SK-N-SH treated with all-trans-retinoic acid at 6 μM for 48 hours (cell line): ENCODE measurements around the gene AP3D1.

Source experiments
- ATAC-seq: fragments of 200-7000 bp; cut with Tn5 transposase; 3 replicates; pipeline ENCODE4 v1.9.1; 2020; ENCODE audit warnings: mild to moderate bottlenecking, moderate library complexity
- ARNTL ChIP-seq: fragments of 450-650 bp; formaldehyde crosslinking; IDR thresholded peaks from 2 replicates; pipeline ENCODE4 v1.5.0; 2020; ENCODE audit warnings: low read depth, mild to moderate bottlenecking, moderate library complexity, borderline replicate concordance
- BACH2 ChIP-seq: fragments of 250-450 bp; sonication (Bioruptor Pico); IDR thresholded peaks from 2 replicates; pipeline ENCODE4 v1.9.0; 2021; ENCODE audit warnings: mild to moderate bottlenecking, borderline replicate concordance
- CREB5 ChIP-seq: fragments of 250-450 bp; sonication (Bioruptor Pico); IDR thresholded peaks from 2 replicates; pipeline ENCODE4 v1.5.1; 2020; ENCODE audit warnings: low read depth, mild to moderate bottlenecking, moderate library complexity
- CSDC2 ChIP-seq: fragments of 250-450 bp; sonication (Bioruptor Pico); IDR thresholded peaks from 2 replicates; pipeline ENCODE4 v1.5.0; 2020; ENCODE audit warnings: mild to moderate bottlenecking, moderate library complexity
- ESRRG ChIP-seq: fragments of 250-450 bp; sonication (Bioruptor Pico); IDR thresholded peaks from 2 replicates; pipeline ENCODE4 v1.6.1; 2021; ENCODE audit warnings: mild to moderate bottlenecking
- GLIS3 ChIP-seq: fragments of 250-450 bp; sonication (Bioruptor Pico); IDR thresholded peaks from 2 replicates; pipeline ENCODE4 v1.5.0; 2020; ENCODE audit warnings: mild to moderate bottlenecking, moderate library complexity
- ISL1 ChIP-seq: fragments of 250-450 bp; sonication (Bioruptor Pico); IDR thresholded peaks from 2 replicates; pipeline ENCODE4 v2.1.2; 2022; ENCODE audit warnings: mild to moderate bottlenecking, moderate library complexity
- PPARA ChIP-seq: fragments of 250-450 bp; sonication (Bioruptor Pico); IDR thresholded peaks from 2 replicates; pipeline ENCODE4 v1.5.0; 2020; ENCODE audit warnings: mild to moderate bottlenecking, borderline replicate concordance
- RARB ChIP-seq: fragments of 250-450 bp; sonication (Bioruptor Pico); IDR thresholded peaks from 2 replicates; pipeline ENCODE4 v1.8.0; 2021; ENCODE audit warnings: mild to moderate bottlenecking, moderate library complexity
- TCF4 ChIP-seq: fragments of 250-450 bp; sonication (Bioruptor Pico); IDR thresholded peaks from 2 replicates; pipeline ENCODE4 v1.8.0; 2021; ENCODE audit warnings: mild to moderate bottlenecking, moderate library complexity, borderline replicate concordance
- TOX ChIP-seq: fragments of 250-450 bp; sonication (Bioruptor Pico); IDR thresholded peaks from 2 replicates; pipeline ENCODE4 v1.8.0; 2021; ENCODE audit warnings: mild to moderate bottlenecking, moderate library complexity, borderline replicate concordance
- TSHZ2 ChIP-seq: fragments of 250-450 bp; sonication (Bioruptor Pico); IDR thresholded peaks from 2 replicates; pipeline ENCODE4 v1.5.0; 2020; ENCODE audit warnings: mild to moderate bottlenecking, moderate library complexity
- ZC3H10 ChIP-seq: fragments of 250-450 bp; sonication (Bioruptor Pico); IDR thresholded peaks from 2 replicates; pipeline ENCODE4 v1.5.1; 2021; ENCODE audit warnings: mild to moderate bottlenecking, moderate library complexity
- ZFP3 ChIP-seq: fragments of 250-450 bp; sonication (Bioruptor Pico); IDR thresholded peaks from 2 replicates; pipeline ENCODE4 v1.5.0; 2020; ENCODE audit warnings: mild to moderate bottlenecking, moderate library complexity
- ZFP30 ChIP-seq: fragments of 450-650 bp; formaldehyde crosslinking; IDR thresholded peaks from 2 replicates; pipeline ENCODE4 v1.5.0; 2022; ENCODE audit warnings: mild to moderate bottlenecking, moderate library complexity
- ZNF565 ChIP-seq: fragments of 450-650 bp; formaldehyde crosslinking; conservative IDR thresholded peaks from 2 replicates; pipeline ENCODE4 v1.5.0; 2020; ENCODE audit warnings: low read depth, mild to moderate bottlenecking, moderate library complexity
- ZNF70 ChIP-seq: fragments of 450-650 bp; formaldehyde crosslinking; IDR thresholded peaks from 2 replicates; pipeline ENCODE4 v1.5.0; 2020; ENCODE audit warnings: mild to moderate bottlenecking, moderate library complexity
- ZNF8 ChIP-seq: fragments of 450-650 bp; formaldehyde crosslinking; IDR thresholded peaks from 2 replicates; pipeline ENCODE4 v1.5.0; 2020; ENCODE audit warnings: mild to moderate bottlenecking, moderate library complexity
- TF ChIP-seq, protein P1 (sequence below): fragments of 250-450 bp; sonication (Bioruptor Pico); IDR thresholded peaks from 2 replicates; pipeline ENCODE4 v1.5.1; 2021; ENCODE audit warnings: mild to moderate bottlenecking, moderate library complexity
- TF ChIP-seq, protein P2 (sequence below): fragments of 250-450 bp; sonication (Bioruptor Pico); IDR thresholded peaks from 2 replicates; pipeline ENCODE4 v1.8.0; 2021; ENCODE audit warnings: low read depth, mild to moderate bottlenecking, moderate library complexity, borderline replicate concordance
- TF ChIP-seq, protein P3 (sequence below): fragments of 250-450 bp; sonication (Bioruptor Pico); IDR thresholded peaks from 2 replicates; pipeline ENCODE4 v1.8.0; 2020; ENCODE audit warnings: mild to moderate bottlenecking, moderate library complexity, borderline replicate concordance

The AP3D1 gene

DNA sequence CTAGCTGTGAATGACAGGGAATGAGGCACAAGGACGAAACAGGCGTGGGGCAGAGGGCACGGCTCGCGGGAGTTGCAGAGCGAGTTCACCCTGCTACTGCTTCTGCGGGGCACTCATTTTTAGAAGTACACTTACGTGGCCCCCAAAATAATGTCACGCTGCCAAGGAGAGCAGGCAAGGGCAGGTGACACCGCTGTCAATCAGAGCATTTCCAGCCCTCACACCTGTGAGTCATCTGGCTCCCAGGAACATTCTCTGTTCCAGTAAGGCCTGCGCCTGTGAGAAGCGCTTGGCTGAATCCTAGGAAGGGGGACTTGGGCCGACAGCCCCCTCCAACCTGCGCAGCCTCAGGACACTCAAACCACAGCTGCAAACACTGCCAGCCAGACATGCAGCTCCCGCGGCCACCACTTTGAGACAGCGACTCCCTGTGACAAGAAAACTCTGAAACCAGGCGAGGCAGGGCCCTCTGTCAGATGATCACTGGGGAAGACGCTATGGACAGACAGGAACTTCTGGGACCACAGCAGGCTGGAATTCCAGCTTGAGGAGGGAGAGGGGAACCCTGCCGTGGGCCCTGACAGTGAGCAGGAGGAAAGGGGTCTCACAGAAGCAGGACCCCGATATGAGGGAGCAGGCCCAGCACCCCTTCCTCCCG lies 25.1 kb upstream of the AP3D1 start:
- no peak for TF ChIP-seq ESRRG (CRISPR knock-in tag)
- TF ChIP-seq PPARA (CRISPR knock-in tag), result no peak
- TF ChIP-seq ZNF8 (CRISPR knock-in tag), result no peak
- no peak for TF ChIP-seq CSDC2 (CRISPR knock-in tag)
- TF ChIP-seq ARNTL, result no peak
- TF ChIP-seq TCF4 (CRISPR knock-in tag), result no peak
- no peak for TF ChIP-seq BACH2 (CRISPR knock-in tag)
- no peak for TF ChIP-seq ISL1 (CRISPR knock-in tag)
- TF ChIP-seq, protein P1, sequence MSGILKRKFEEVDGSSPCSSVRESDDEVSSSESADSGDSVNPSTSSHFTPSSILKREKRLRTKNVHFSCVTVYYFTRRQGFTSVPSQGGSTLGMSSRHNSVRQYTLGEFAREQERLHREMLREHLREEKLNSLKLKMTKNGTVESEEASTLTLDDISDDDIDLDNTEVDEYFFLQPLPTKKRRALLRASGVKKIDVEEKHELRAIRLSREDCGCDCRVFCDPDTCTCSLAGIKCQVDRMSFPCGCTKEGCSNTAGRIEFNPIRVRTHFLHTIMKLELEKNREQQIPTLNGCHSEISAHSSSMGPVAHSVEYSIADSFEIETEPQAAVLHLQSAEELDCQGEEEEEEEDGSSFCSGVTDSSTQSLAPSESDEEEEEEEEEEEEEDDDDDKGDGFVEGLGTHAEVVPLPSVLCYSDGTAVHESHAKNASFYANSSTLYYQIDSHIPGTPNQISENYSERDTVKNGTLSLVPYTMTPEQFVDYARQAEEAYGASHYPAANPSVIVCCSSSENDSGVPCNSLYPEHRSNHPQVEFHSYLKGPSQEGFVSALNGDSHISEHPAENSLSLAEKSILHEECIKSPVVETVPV (CRISPR knock-in tag), result no peak
- TF ChIP-seq ZC3H10 (CRISPR knock-in tag), result no peak
- no peak for TF ChIP-seq TSHZ2
- TF ChIP-seq CREB5 (CRISPR knock-in tag), result no peak
- no peak for TF ChIP-seq ZNF70 (CRISPR knock-in tag)
- no peak for TF ChIP-seq ZFP3 (CRISPR knock-in tag)
- no peak for TF ChIP-seq ZFP30
- TF ChIP-seq TOX (CRISPR knock-in tag), result no peak
- TF ChIP-seq, protein P2, sequence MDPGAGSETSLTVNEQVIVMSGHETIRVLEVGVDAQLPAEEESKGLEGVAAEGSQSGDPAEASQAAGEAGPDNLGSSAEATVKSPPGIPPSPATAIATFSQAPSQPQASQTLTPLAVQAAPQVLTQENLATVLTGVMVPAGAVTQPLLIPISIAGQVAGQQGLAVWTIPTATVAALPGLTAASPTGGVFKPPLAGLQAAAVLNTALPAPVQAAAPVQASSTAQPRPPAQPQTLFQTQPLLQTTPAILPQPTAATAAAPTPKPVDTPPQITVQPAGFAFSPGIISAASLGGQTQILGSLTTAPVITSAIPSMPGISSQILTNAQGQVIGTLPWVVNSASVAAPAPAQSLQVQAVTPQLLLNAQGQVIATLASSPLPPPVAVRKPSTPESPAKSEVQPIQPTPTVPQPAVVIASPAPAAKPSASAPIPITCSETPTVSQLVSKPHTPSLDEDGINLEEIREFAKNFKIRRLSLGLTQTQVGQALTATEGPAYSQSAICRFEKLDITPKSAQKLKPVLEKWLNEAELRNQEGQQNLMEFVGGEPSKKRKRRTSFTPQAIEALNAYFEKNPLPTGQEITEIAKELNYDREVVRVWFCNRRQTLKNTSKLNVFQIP (CRISPR knock-in tag), result no peak
- TF ChIP-seq, protein P3, sequence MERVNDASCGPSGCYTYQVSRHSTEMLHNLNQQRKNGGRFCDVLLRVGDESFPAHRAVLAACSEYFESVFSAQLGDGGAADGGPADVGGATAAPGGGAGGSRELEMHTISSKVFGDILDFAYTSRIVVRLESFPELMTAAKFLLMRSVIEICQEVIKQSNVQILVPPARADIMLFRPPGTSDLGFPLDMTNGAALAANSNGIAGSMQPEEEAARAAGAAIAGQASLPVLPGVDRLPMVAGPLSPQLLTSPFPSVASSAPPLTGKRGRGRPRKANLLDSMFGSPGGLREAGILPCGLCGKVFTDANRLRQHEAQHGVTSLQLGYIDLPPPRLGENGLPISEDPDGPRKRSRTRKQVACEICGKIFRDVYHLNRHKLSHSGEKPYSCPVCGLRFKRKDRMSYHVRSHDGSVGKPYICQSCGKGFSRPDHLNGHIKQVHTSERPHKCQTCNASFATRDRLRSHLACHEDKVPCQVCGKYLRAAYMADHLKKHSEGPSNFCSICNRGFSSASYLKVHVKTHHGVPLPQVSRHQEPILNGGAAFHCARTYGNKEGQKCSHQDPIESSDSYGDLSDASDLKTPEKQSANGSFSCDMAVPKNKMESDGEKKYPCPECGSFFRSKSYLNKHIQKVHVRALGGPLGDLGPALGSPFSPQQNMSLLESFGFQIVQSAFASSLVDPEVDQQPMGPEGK (CRISPR knock-in tag), result no peak
- TF ChIP-seq GLIS3 (CRISPR knock-in tag), result no peak
- TF ChIP-seq RARB (CRISPR knock-in tag), result no peak
- TF ChIP-seq, all 23 proteins: peak for 0
- ATAC-seq, result no peak

DNA sequence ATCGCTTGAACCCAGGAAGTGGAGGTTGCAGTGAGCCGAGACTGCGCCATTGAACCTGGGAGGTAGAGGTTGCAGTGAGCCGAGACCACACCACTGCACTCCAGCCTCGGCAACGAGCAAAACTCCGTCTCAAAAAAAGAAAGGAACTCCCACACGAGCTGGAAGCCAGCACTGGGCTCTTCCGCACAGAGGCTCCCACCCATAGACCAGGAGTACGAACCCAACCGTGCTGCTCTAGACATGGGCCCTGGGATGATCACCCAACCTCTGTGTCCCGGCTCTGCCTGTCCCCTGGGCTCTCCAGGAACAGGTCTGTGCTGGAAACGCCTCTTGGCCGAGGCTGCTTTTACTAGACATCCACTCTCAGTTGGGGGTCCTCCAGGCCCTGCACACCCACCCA lies 24.4 kb upstream of the AP3D1 start:
- no peak for ATAC-seq
- TF ChIP-seq CREB5 (CRISPR knock-in tag), result no peak
- no peak for TF ChIP-seq BACH2 (CRISPR knock-in tag)
- TF ChIP-seq, protein P2 (CRISPR knock-in tag), result no peak
- TF ChIP-seq RARB (CRISPR knock-in tag), result no peak
- no peak for TF ChIP-seq TSHZ2
- TF ChIP-seq ZNF565, result no peak
- TF ChIP-seq, protein P1 (CRISPR knock-in tag), result no peak
